Fibroblast of skin of left biceps (primary cell): ENCODE measurements around the gene UACA.

Experiments
- DNase-seq, 2 experiments: peaks; one replicate each; pipeline ENCODE4 v3.0.0-alpha.2; 2013; ENCODE audit warnings: low read depth in 2 of 2

UACA gene

DNA sequence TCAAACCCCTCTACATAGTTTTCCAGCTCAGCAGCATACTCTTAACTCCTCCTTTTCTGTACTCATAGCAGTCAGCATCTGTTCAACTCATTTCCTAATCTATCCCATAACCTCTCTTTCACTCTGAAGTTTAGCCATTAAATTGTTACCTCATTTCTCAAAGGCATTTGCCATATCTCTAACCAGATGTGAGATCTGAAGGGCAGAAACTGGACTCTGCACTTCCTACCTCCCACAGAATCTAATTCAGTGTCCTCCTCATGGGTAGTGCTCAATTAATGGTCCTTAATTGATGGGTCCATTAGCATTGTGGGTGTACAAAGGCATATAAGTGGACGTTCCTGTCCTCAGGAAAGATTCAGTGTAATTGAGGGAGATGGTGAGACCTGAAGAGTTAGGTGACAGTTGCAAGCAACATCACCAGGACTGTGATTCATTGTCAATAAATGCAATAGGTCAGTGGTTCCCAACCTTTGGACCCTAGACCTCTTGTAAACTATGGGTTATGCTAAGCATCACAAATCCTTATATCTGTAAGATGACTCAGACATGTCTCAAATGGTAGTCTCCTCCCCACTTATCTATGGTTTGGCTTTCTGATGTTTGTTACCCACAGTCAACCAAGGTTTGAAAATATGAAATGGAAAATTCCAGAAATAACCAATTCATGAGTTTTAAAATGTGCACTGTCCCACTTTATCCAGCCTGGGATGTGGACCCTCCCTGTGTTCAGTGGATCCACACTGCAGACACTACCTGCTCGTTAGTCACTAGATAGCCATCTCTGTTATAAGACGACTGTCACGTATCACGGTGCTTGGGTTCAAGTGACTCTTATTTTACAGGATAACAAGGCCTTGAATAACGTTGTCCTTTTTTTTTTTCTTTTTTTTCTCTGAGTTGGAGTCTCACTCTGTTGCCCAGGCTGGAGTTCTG is 25.0 kb upstream of the UACA start:
- DNase-seq: no peak

DNA sequence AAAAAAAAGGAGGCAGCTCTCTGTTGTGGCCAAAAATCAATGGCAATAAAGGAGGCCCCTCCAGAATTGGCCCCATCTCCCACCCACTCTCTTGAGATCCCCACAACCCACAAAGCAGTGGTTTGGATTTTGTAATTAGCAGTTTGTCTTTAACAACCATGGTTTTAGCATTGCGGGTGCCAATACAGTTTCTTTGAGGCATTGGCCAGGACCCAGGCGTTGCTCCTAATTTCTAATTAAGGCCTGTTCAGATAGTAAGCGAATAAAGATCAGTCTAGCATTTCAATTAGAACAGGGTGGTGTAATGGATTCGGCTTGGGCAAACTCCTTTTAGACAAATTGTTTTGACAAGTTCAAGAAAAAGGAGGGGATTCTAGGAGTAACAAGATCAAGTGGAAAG is 23.6 kb upstream of the UACA start:
- DNase-seq: no peak

DNA sequence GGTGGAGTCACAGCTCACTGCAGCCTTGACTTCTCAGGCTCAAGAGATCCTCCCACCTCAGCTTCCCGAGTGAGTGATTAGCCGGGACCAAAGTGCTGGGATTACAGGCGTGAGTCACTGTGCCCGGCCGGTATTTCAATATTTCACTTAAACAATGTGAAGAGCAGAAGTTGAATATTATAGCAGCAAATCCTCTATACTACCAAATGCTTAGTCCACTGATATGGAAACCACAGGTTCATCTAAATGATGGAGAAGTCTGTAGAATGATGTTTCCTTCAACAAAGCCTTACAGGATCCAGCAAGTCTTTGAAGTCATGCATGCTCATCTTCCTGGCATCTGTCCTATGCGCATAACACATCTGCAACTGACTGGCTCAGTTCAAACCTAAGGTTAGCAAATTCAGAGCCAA is 20.3 kb upstream of the UACA start:
- DNase-seq: no peak

DNA sequence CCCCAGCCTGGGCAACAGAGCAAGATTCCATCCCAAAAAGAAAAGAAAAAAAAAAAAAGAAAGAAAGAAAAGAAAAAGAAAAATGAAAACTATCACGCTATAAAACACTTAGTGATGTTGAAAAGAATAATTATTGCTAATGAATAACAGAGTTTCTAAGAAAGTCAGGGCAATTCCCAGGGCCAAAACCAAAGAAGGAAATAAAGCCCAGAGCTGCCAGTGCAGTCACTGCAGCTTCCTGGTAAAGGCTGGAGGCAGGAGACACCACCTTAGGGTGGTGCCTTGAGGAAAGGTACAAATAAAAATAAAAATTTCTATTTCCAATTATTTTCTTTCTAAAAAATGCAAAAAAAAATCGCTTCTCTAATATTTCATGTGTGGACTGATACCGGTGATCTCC is 19.7 kb upstream of the UACA start:
- DNase-seq: no peak

DNA sequence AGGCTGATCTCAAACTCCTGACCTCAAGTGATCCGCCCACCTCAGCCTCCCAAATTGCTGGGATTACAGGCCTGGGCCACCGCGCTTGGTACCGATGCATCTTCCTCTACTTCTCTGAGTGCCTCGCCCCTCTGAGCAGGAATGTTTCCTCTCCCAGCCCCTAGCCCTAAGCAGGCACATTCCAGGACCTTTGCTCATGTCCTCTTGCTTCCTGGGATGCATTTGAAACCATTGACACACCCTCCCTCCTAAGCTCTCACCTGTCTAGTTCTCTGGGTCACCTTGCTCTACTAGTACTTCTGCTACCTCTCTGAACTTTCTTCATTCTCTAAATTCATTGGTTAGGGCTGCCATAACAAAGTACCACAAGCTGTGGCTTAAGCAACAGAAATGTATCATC is 17.9 kb upstream of the UACA start:
- no peak for DNase-seq

DNA sequence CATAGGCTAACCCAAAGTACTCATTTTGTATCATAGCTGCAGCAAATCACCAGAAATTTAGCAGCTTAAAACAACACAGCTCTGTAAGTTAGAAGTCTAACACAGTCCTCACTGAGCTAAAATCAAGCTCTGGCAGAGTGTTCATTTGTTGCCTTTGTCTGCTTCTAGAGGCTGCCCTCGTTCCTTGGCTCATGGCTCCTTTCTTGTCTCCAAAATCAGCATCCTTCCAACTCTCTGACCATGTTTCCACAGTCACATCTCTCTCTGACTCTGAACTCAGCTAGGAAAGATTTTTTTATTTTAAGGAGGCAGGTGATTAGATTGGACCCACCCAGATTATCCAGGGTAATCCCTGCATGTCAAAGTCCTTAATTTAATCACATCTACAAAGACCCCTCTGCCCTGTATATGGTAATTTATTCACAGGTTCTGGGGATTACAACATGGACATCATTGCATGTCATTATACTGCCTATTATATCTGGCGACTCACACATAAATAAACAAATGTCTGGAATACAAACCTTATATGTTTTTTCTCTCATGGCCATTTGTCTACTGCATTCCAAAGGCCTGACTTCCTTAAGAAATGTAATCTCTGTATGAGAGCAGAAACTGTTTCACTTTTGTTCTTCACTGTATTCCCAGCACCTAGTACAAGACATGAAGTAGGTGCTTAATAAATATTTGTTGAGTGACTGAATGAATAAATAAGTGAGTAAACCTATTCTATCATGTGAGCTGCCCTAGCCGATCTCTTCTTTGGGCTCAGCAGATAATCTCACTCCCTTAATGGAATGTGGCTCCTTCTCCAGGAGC is 15.1 kb upstream of the UACA start:
- no peak for DNase-seq

DNA sequence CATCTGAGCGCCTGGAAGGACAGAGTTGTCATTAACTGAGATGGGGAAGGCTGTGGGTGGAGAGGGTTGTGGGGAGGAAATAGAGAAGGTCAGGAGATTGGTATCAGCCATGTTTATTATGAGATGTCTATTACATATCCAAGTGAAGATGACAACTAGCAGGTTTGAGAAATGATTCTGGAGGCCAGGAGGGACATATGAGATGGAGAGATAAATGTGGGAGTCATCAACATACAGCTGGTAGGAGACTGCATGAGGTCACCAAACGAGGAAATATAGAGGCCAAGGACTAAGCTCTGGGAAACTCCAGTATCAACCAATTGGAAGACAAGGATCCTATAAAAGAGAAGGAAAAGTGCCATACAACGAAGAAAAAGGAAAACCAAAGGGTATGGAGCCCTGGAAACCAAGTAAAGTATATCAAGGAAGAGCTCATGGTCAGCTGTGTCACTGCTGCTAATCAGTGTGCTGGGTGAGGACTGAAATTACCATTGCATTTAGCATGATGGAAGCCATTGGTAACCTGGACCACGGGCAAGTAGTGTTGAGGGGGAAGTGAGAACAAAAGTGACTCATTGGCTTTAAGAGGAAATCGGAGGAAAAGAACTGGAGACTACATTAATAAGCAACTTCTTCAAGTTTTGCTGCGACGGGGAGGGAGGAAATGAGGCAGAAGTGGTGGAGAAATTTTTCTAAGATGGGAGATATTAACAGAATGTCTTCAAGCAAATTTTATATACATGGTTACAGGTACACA is 14.0 kb upstream of the UACA start:
- DNase-seq: no peak

DNA sequence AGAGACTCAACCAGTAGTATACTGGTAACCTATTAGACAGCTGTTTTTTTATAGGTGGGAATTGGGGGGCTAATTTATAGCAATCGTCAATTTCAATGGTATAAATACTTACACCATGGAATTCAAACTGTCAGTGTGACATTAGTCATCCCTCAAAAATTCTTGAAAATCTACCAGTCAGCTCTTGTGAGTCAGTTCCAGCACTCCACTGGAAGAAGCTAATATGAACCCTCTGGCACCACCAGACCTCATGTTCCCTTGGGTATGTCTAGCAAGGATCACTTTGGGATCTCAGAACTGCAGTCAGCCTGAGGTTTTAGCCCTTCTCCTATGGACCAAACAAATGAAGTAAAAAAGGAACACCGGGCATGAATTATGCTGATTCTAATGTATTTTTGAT is 11.8 kb upstream of the UACA start:
- DNase-seq: no peak

DNA sequence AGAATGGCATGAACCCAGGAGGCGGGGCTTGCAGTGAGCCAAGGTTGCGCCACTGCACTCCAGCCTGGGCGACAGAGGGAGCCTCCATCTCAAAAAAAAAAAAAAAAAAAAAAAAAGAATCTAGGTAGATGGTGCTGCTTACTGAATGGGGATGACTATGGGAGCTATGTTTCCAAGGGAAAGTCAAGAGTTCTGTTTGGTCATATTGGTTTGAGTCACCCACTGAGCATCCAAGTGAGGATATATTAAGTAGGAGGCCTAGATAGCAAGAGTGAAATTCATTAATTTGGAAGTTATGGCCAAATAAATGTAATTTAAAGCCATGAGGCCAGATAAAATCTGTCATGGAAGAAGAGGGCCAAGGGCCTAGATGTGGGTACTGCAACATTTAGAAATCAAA is 9.0 kb upstream of the UACA start:
- no peak for DNase-seq

DNA sequence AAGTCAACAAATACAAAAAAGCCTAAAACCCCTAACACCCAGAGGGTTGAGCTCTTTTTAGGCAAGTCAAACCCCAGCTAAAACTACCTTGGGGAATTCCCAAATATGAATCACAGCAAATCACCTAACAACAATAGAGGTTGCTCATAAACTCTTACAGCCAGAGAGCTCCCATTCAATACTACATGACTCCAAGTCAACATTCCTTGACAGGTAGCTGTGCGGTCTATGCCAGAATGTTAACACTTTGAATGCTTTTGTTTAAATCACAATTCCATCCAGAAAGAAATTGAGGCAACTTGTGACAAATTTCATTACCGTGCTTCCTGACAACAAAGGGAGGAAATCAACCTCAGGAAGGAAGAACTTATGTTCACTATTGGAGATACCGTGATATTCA is 7.5 kb upstream of the UACA start:
- DNase-seq: no peak

DNA sequence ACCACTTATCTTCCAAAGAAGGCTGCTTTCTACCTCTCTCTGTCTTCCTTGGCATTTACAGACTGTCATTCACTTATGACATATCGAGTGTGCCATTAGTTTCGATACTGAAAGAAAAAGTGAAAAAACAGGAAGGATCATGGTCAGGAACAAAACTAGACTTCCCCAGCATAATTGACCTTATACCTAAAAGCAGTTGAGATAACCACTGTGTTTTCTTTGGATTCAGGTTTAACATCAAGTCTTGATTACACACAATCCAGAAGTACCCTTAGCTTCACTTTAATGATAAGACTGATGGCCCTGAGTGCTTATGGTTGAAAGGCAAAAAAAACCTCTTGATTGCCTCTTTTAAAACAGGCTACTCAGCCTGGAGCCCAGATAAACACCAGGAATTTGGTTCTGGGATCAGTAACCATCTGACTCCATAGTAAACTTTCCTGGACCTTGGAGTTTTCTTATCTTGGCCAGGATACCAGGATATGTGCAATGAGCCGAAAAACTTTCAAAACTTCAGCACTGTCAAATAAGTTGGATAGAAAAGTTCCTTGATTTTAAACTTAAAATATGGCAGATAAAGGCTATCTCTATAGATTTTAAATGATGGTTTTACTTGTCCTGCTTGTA is 5.0 kb upstream of the UACA start:
- DNase-seq: no peak

DNA sequence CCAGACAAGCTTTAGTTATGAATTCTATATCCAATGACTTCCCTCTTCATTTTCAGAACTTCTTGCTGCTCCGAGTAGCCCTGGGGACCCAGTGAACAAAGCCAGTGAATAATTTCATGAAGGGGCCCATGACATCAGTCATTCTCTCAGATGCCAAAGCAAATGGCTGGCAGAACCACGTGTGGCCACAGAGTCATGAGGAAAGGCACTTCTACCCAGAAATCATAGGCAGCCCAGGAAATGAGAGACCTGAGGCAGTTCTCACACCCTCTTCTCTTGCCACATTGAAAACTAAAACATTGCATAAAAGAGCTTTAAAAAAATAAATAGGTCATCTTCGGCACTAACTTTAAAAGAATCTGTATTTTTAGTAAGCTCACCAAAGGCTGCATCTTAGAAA is 4.3 kb upstream of the UACA start:
- DNase-seq: no peak

DNA sequence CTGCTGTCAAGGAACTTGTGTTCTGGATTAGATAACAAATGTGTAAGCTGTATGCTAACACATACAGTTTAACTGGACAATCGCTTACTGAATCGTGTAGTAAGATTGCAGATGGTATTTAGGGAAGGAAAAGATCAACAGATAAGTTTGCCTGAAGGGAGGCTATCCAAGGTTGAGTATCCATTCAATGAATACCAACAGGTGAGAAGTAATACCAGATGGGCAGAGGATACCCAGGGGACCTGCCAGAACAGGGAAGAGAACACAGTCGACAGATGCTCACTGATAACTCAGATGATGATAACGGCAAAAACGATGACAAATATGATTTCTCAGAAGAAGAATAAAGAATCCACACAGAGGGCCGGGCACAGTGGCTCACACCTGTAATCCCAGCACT is 3.2 kb upstream of the UACA start:
- no peak for DNase-seq

DNA sequence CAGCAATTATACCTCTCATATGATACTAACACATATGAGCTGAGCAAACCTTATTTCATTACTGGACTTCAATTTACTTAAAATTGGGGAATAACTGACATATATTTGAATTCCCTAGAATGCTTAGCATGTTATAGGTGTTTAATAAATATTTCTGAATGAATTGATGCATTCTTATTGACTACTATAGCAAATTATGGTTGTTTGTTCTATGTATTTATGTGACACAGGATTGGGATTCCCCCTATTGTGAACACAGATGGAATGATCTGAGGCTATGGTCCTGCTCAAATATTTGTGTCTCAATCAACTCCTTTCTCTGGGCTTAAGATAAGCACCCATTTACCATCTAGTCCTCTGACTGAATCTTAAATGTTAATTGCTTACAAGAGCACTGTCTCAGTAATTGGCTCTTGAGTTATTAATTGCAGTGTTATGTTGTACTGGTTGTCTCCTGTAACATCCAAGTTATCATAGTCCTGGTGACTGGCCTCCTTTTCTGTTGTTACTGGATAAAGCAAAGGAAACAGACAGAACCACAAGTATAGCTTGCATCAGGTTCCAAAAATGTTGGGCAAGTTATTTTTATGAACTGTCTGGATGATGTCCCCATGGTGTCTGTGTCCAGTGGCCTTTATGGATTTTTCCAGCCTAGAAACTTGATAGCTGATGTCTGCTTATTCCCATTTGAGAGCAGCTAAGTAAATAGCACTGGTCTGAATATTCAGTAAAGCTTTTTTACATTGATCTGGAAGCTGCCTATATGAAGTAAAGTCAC is 2.3 kb upstream of the UACA start:
- DNase-seq: no peak

DNA sequence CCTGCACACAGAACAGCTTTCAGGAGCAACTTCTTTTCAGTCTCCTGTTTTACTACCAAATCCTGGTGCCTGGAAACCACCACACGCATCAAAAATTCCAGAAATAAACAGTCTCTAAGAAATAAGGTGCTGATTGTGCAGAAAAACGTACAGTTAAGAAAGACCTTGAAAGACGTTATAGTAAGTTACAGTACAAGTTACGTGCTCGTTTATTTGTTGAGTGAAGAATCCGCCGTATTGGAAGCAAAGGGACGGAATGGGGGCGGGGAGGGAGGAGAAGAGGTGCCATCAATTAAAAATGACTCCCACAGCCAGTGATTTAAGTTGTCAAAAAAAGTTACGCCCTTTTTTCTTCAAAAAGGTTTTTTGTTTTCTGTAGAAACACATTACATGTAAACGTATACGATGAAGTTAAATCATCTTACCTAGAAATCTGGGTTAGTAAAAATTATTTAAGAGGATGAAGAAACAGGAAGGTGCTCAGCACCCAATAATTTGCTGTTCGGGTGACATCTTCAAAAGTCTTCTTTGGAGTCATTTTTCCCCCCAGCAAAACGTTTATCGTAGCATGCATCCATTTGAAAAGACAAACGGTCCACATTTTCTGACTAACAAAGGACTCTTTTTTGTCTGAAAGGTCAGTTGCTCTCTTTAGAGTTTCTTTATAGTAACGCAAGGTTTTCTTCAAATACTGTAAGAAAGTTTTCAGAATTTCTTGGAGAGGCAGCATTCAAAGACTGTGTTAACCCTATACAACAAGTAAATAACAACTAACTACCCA is 782 bp upstream of the UACA start:
- DNase-seq: no peak

DNA sequence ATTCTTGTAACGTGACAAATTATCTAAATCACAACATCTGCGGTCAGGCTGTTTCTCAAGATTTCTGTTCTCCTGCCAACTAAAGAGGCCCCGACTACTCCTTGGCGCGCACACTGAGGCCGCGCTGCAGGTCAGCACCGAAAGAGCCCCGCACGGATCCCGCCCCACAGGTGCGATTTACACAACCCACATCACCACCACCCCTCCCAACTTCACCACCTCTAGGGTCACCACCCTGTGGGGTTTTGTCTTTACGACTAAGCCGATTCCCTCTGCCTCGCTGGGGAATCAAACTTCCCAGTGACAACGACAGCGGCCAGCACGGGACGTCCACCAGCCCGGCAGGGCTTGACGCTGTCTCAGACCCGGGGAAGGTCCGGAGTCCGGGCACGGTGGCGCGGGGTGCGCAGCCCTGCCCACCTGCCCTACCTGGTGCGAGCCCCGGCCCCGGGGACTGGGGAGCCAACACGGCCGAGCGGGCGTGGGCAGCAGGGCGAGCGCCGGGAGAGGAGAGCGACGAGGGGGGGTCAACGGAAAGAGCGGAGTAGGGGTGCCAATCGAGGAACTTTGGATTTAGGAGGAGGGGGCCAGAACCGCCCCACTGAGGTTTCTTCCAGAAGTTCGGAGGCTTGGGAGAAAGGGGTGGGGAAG is 764 bp downstream of the UACA start:
- no peak for DNase-seq

DNA sequence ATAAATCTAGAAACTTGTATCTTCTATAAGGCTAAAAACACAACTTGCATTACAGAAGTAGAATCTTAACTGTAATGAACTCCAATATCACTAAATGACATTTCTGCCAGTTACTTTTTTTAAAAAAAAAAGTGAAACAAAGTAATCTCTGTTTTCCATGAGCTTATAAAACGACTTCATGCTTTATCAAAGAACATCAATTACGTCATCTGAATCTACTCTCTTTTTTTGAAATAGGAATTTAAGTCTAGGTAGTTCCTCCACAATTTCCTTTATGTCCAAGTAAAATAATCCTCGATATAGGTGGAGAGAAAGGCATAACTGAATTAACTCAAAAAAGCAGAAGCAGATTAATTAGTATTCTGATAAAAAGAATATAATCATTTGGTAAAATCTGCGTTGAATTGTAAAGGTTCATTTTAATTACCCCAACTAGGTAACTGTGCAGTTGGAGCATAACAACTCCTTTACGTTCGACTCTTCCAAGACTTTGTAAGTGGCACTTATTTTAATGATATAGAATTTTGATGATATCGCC is 1.4 kb downstream of the UACA start:
- no peak for DNase-seq

DNA sequence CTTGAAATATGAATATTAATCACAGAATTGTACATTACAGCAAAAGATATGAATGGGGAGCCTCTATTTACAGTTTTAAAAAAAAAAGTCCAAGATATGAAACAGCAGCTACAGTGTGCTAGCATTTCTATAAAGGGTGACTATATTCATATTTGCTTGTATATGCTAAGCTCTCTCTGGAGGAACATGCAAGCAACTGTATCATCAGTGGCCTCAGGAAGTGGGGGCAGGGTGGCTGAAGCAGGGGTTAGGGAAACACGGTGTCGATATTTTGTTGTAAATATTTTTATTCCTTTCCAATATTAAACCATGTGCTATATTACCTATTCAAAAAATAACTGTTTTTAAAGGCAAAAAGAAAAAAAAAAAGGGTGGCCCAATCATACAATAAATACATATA is 2.3 kb downstream of the UACA start:
- DNase-seq: no peak

DNA sequence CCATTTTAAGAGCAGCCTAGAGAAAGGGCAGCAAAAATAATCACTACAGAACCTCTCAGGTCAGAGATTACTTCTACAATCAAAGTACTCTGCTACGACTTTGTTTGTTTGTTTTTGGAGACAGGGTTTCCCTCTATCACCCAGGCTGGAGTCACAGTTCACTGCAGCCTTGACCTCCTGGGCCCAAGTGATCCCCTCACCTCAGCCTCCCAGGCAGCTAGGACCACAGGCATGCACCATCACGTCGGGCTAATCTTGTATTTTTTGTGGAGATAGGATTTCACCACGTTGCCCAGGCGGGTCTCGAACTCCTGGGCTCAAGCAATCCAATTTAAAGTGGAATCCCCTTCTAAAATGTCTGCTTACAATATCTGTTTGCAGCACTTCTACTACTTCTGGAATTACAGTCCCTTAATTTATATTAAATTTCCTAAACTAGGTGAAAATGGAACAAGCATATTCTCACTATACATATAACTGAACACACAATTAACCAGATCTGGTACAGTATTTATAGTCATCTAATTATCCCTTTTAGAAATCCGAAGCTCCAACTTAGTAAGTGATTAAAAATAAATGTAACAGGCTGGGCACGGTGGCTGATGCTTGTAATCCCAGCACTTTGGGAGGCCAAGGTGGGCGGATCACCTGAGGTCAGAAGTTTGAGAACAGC is 4.4 kb downstream of the UACA start:
- no peak for DNase-seq
